OCI-LY3 (cell line): ENCODE results near the gene G3BP1.

Experiments
- CTCF ChIP-seq: fragments of 200-600, 300-600 bp; sonication (generic); IDR thresholded peaks from 2 replicates; pipeline ENCODE4 v1.5.1; 2014; ENCODE audit warnings: antibody characterized with exemption, low read length, low read depth
- EZH2phosphoT487 ChIP-seq: fragments of 200-600 bp; shearing (Covaris generic); IDR thresholded peaks from 2 replicates; pipeline ENCODE4 v1.6.1; 2018; ENCODE audit warnings: antibody characterized with exemption, mixed run types, low read depth

DNA sequence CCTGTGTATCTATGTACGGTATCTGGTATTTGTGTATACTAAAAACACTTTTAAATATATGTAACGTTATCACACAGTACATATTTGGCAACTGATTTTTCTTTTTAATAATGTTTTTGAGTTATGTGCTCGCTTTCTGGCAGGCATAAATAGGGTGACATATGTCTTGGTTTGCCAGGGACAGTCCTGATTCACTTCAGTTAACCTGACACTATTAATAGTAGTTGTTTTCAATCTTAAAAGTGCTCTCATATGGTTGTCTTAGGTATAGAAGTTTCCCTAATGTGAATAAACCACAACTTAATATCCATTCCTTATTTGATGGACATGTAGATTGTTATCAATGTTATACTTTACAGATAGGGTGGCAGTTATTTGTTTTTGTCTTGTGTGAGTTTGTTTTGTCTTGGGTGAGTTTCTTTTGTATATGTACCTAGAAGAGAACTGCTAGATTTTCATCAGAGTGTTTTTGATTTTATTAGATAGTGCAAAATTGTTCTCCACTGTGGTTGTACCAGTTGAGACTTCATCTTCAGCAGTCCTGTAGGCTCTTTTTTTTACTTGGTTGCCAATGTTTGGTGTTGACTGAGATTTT, 7.9 kb downstream of the G3BP1 start:
- no peak for TF ChIP-seq CTCF
- no peak for TF ChIP-seq EZH2phosphoT487
